GM13977 (cell line): ENCODE results near the gene INSM1.

Source experiments
- DNase-seq: peaks from one replicate; pipeline ENCODE4 v3.0.0; 2012; ENCODE audit warnings: low spot score
- CTCF ChIP-seq: IDR thresholded peaks from 2 replicates; pipeline ENCODE4 v1.5.1; 2012; ENCODE audit warnings: mild to moderate bottlenecking, control low read depth; ENCODE audit not compliant: insufficient read depth; ENCODE audit errors: extremely low read depth, missing control alignments
- in situ Hi-C: fragments of 300-500 bp; cut with MboI; formaldehyde crosslinking; loops from one replicate; pipeline ENCODE4 v1.12.0; 2022; ENCODE audit warnings: low sequenced_read_pairs, low pct_unique_long_range_greater_than_20kb, mixed read lengths, inconsistent platforms; ENCODE audit not compliant: unreplicated experiment

Gene INSM1

GRCh38 chr20:20369250-20370093 is 1.6 kb downstream of the INSM1 start:
- TF ChIP-seq CTCF: no peak
- in situ Hi-C loops: loop anchor here (10.0 to 25.0 kb wide), 3 partner anchors 195 to 1143 kb away; partner anchors contain the start of genes LINC00237 and NKX2-2
- DNase-seq: no peak

- in situ Hi-C loops: loop anchor here (25.0 kb wide), 2 partner anchors 742 to 1142 kb away; partner anchors contain the start of genes LINC00237 and NKX2-2
- TF ChIP-seq CTCF: no peak
- no peak for DNase-seq
These were observed 2.2 kb downstream of the INSM1 start for GRCh38 chr20:20370094-20370575.

- in situ Hi-C loops: loop anchor here (25.0 kb wide), 2 partner anchors 741 to 1141 kb away; partner anchors contain the start of genes LINC00237 and NKX2-2
- DNase-seq: no peak
- TF ChIP-seq CTCF: no peak
These were observed 3.2 kb downstream of the INSM1 start for GRCh38 chr20:20371083-20371482.

- DNase-seq: no peak
These were observed 3.8 kb downstream of the INSM1 start for GRCh38 chr20:20371681-20372080.

GRCh38 chr20:20373091-20373571 is 5.2 kb downstream of the INSM1 start:
- in situ Hi-C loops: loop anchor here (25.0 kb wide), 2 partner anchors 739 to 1139 kb away; partner anchors contain the start of genes LINC00237 and NKX2-2
- no peak for TF ChIP-seq CTCF
- no peak for DNase-seq

More at GRCh38 chr20:20371681-20372080, 3.8 kb downstream of the INSM1 start:
- in situ Hi-C loops: loop anchor here (25.0 kb wide), 2 partner anchors 741 to 1141 kb away; partner anchors contain the start of genes LINC00237 and NKX2-2
- TF ChIP-seq CTCF: no peak

- in situ Hi-C loops: no loop called here
- no peak for DNase-seq
- TF ChIP-seq CTCF: no peak
These were observed 8.0 kb downstream of the INSM1 start for GRCh38 chr20:20375862-20376261.
